Measurements from ENCODE around the gene NRP1.

GRCh38 chr10:33323721-33324120 is 10.7 kb downstream of the NRP1 start:
- TF ChIP-seq POLR2A (IDR thresholded peaks at IDR 0.05) (no peak), CTCF (IDR thresholded peaks at IDR 0.05) (no peak)
